GM23338 (cell line): Measurements from ENCODE around the gene CCDC70. TPM values are rescaled to one million over a fixed set of nuclear protein-coding genes. Genes with fewer than 3 reads are reported as not detected.
"Not testable (repeated sequence)": the region's sequence is repeated elsewhere in the genome, so short reads cannot be mapped to it uniquely, and the experiment has no call there.

Experiments
- ATAC-seq: fragments of 200-7000 bp; cut with Tn5 transposase; 3 replicates; pipeline ENCODE4 v1.9.1; 2020
- DNase-seq: peaks from one replicate; pipeline ENCODE4 v3.0.0-alpha.2; 2015; ENCODE audit warnings: low spot score
- H2AFZ ChIP-seq: fragments of 200-600 bp; sonication (generic); 2 replicates; pipeline ENCODE4 v1.8.0; 2016; ENCODE audit warnings: antibody characterized with exemption, mild to moderate bottlenecking, moderate library complexity
- H3F3A ChIP-seq: fragments of 200-600 bp; sonication (generic); replicated peaks from 2 replicates; pipeline ENCODE4 v1.8.0; 2017; ENCODE audit warnings: antibody characterized with exemption, mixed run types, low read depth
- H3K27ac ChIP-seq: fragments of 200-600 bp; sonication (generic); 2 replicates; pipeline ENCODE4 v1.6.1; 2016; ENCODE audit warnings: low read depth
- H3K27me3 ChIP-seq: fragments of 200-600 bp; sonication (generic); 2 replicates; pipeline ENCODE4 v1.8.0; 2016; ENCODE audit warnings: mild to moderate bottlenecking, mixed run types, moderate library complexity; ENCODE audit not compliant: insufficient read depth
- H3K36me3 ChIP-seq: fragments of 200-600 bp; sonication (generic); 2 replicates; pipeline ENCODE4 v1.8.0; 2016; ENCODE audit warnings: mild to moderate bottlenecking; ENCODE audit not compliant: insufficient read depth
- H3K4me1 ChIP-seq: fragments of 200-600 bp; sonication (generic); 2 replicates; pipeline ENCODE4 v1.8.0; 2016; ENCODE audit warnings: mild to moderate bottlenecking, moderate library complexity; ENCODE audit not compliant: insufficient read depth
- H3K4me2 ChIP-seq: fragments of 200-600 bp; sonication (generic); 2 replicates; pipeline ENCODE4 v1.7.1; 2017; ENCODE audit warnings: mixed run types
- H3K4me3 ChIP-seq: fragments of 200-600 bp; sonication (generic); 2 replicates; pipeline ENCODE4 v1.6.1; 2016; ENCODE audit warnings: mixed run types
- H3K79me2 ChIP-seq: fragments of 200-600 bp; sonication (generic); replicated peaks from 2 replicates; pipeline ENCODE4 v1.8.0; 2017; ENCODE audit warnings: mild to moderate bottlenecking; ENCODE audit not compliant: insufficient read depth
- H3K9me2 ChIP-seq: fragments of 200-600 bp; sonication (generic); 2 replicates; pipeline ENCODE4 v1.8.0; 2017; ENCODE audit not compliant: insufficient read depth
- H4K20me1 ChIP-seq: fragments of 200-600 bp; sonication (generic); replicated peaks from 2 replicates; pipeline ENCODE4 v1.8.0; 2017; ENCODE audit warnings: mild to moderate bottlenecking; ENCODE audit not compliant: insufficient read depth
- H3K27ac Mint-ChIP-seq: 2 replicates; pipeline ENCODE4 v1.8.0; 2020; ENCODE audit warnings: inconsistent platforms, mild to moderate bottlenecking, moderate library complexity, mixed read lengths
- H3K27me3 Mint-ChIP-seq: 3 replicates; pipeline ENCODE4 v1.8.0; 2022; ENCODE audit warnings: low read depth, mild to moderate bottlenecking, moderate library complexity, mixed read lengths, inconsistent platforms; ENCODE audit not compliant: insufficient read depth, poor library complexity
- H3K36me3 Mint-ChIP-seq: 3 replicates; pipeline ENCODE4 v1.8.0; 2021; ENCODE audit warnings: low read depth, mild to moderate bottlenecking, inconsistent platforms, moderate library complexity, mixed read lengths
- H3K4me1 Mint-ChIP-seq: 3 replicates; pipeline ENCODE4 v1.8.0; 2020; ENCODE audit warnings: mild to moderate bottlenecking, inconsistent platforms, mixed read lengths
- H3K4me3 Mint-ChIP-seq: 3 replicates; pipeline ENCODE4 v1.8.0; 2021; ENCODE audit warnings: moderate library complexity, mild to moderate bottlenecking, inconsistent platforms, mixed read lengths
- H3K9me3 Mint-ChIP-seq: 3 replicates; pipeline ENCODE4 v1.8.0; 2020; ENCODE audit warnings: moderate library complexity, mild to moderate bottlenecking, inconsistent platforms, mixed read lengths
- ETS1 ChIP-seq: IDR thresholded peaks from 2 replicates; pipeline ENCODE4 v1.6.1; 2016; ENCODE audit warnings: antibody characterized with exemption
- EZH2 ChIP-seq: fragments of 200-600 bp; sonication (generic); IDR thresholded peaks from one replicate; pipeline ENCODE4 v1.8.0; 2017; ENCODE audit warnings: antibody characterized with exemption, mild to moderate bottlenecking, low read depth; ENCODE audit not compliant: unreplicated experiment
- NANOG ChIP-seq: IDR thresholded peaks from 2 replicates; pipeline ENCODE4 v1.6.1; 2016; ENCODE audit warnings: antibody characterized with exemption, borderline replicate concordance
- STAT1 ChIP-seq: IDR thresholded peaks from one replicate; pipeline ENCODE4 v1.6.1; 2016; ENCODE audit warnings: antibody characterized with exemption; ENCODE audit not compliant: unreplicated experiment
- polyA plus RNA-seq: library from polyadenylated mRNA; unstranded; fragments of >200 nt; fragmentation: Nextera tagmentation; extraction: Ambion mirVana; gene quantifications from 2 replicates; pipeline ENCODE4 v1.2.1, GENCODE V29; 2016
- total RNA-seq: library from RNA; depleted of rRNA; stranded (reverse); fragments of >200 nt; shearing (Covaris generic); gene quantifications from 2 replicates; pipeline ENCODE4 v1.2.3, GENCODE V29; 2014
- TF ChIP-seq, protein P1 (sequence below), 2 experiments: fragments of 200-600 bp in 1 of 2; sonication (generic) in 1 of 2; conservative IDR thresholded peaks; 2 replicates each; pipeline versions ENCODE4 v1.5.1 to v1.6.1; 2016 to 2017; ENCODE audit warnings: antibody characterized with exemption in 2 of 2, low read depth in 2 of 2, mild to moderate bottlenecking in 2 of 2, moderate library complexity in 1 of 2
- TF ChIP-seq, protein P2 (sequence below): IDR thresholded peaks from one replicate; pipeline ENCODE4 v1.6.1; 2018; ENCODE audit warnings: antibody characterized with exemption; ENCODE audit not compliant: unreplicated experiment

CCDC70 gene
- total and polyA plus RNA-seq, 2 experiments from 2014 or later = not detected

GRCh38 chr13:51824712-51825111, 37.1 kb upstream of the CCDC70 start:
- not testable (repeated sequence) for H3K4me3 Mint-ChIP-seq, ATAC-seq, H3K9me3 Mint-ChIP-seq

DNA sequence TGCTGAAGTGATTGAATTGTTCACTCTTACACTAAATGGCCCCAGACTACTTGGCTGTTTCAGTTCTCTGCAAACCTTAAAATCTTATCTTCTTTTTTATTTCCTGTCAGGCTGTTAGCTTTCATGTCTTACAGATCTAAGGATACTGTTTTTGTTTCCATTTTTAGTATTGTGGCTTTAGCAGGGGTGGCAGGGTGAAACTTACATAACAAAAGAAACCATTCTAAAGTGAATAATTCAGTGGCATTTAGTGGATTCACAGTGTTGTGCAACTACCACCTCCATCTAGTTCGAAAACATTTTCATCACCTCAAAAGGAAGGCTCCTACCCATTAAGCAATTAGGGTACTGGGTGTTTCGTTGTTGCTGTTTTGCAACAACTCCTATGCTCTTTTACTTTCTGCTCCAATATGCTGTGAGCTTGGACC, 36.6 kb upstream of the CCDC70 start:
- H4K20me1 ChIP-seq = no peaks in the 10 kb centered on the region
- ATAC-seq = no peak
- no peaks in the 10 kb centered on the region for H3F3A ChIP-seq
- no peaks in the 10 kb centered on the region for H3K27me3 ChIP-seq
- H3K36me3 ChIP-seq = no peaks in the 10 kb centered on the region
- H3K27me3 Mint-ChIP-seq = no peaks in the 10 kb centered on the region
- no peaks in the 10 kb centered on the region for H3K9me2 ChIP-seq
- DNase-seq = no peak
- H3K4me3 ChIP-seq = no peak overlapping the region
- TF ChIP-seq ETS1 (no peak), NANOG (peak; percentile 23; the same call in 1 of the 2 replicates)
- TF ChIP-seq, protein P1, sequence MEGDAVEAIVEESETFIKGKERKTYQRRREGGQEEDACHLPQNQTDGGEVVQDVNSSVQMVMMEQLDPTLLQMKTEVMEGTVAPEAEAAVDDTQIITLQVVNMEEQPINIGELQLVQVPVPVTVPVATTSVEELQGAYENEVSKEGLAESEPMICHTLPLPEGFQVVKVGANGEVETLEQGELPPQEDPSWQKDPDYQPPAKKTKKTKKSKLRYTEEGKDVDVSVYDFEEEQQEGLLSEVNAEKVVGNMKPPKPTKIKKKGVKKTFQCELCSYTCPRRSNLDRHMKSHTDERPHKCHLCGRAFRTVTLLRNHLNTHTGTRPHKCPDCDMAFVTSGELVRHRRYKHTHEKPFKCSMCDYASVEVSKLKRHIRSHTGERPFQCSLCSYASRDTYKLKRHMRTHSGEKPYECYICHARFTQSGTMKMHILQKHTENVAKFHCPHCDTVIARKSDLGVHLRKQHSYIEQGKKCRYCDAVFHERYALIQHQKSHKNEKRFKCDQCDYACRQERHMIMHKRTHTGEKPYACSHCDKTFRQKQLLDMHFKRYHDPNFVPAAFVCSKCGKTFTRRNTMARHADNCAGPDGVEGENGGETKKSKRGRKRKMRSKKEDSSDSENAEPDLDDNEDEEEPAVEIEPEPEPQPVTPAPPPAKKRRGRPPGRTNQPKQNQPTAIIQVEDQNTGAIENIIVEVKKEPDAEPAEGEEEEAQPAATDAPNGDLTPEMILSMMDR (conservative IDR thresholded peaks at IDR 0.05; ENCODE audit: low read depth in 2 of 2) = no peak
- H2AFZ ChIP-seq = no peak overlapping the region
- H3K9me3 Mint-ChIP-seq = no peaks in the 10 kb centered on the region
- no peak overlapping the region for H3K4me3 Mint-ChIP-seq
- no peaks in the 10 kb centered on the region for H3K36me3 Mint-ChIP-seq
- no peaks in the 10 kb centered on the region for H3K79me2 ChIP-seq
- H3K4me1 Mint-ChIP-seq = peaks cover 21% of the 10 kb centered on the region
- no peak overlapping the region for H3K4me2 ChIP-seq
- no peak overlapping the region for H3K27ac Mint-ChIP-seq
- H3K27ac ChIP-seq = no peak overlapping the region
- 0 out of 2 replicates have a peak, but pooled peaks cover 3% of the 10 kb centered on the region for H3K4me1 ChIP-seq

More at GRCh38 chr13:51824712-51825111, 37.1 kb upstream of the CCDC70 start:
- H3K4me1 ChIP-seq, H3K4me3 ChIP-seq, H3K36me3 ChIP-seq, H2AFZ ChIP-seq, H3F3A ChIP-seq, H3K27ac Mint-ChIP-seq, H3K27me3 Mint-ChIP-seq, H3K36me3 Mint-ChIP-seq, H3K4me2 ChIP-seq, H3K27ac ChIP-seq, DNase-seq, H3K27me3 ChIP-seq, H4K20me1 ChIP-seq, H3K9me2 ChIP-seq, H3K79me2 ChIP-seq: not testable (repeated sequence)
- peaks cover 17% of the 10 kb centered on the region for H3K4me1 Mint-ChIP-seq

- H3K9me2 ChIP-seq = no peaks in the 10 kb centered on the region
- no peak overlapping the region for H3K4me2 ChIP-seq
- H3K79me2 ChIP-seq = no peaks in the 10 kb centered on the region
- no peaks in the 10 kb centered on the region for H4K20me1 ChIP-seq
- no peak overlapping the region for H3K27ac ChIP-seq
- H2AFZ ChIP-seq = no peak overlapping the region
- ATAC-seq (no peak), DNase-seq (no peak)
- H3K4me3 Mint-ChIP-seq = no peak overlapping the region
- no peaks in the 10 kb centered on the region for H3K9me3 Mint-ChIP-seq
- 0 out of 2 replicates have a peak, but pooled peaks cover 3% of the 10 kb centered on the region for H3K4me1 ChIP-seq
- no peak overlapping the region for H3K4me3 ChIP-seq
- H3F3A ChIP-seq = no peaks in the 10 kb centered on the region
- H3K4me1 Mint-ChIP-seq = peaks cover 22% of the 10 kb centered on the region
- H3K27me3 ChIP-seq = no peaks in the 10 kb centered on the region
- no peak overlapping the region for H3K27ac Mint-ChIP-seq
- H3K36me3 Mint-ChIP-seq = no peaks in the 10 kb centered on the region
- no peaks in the 10 kb centered on the region for H3K36me3 ChIP-seq
- no peaks in the 10 kb centered on the region for H3K27me3 Mint-ChIP-seq
- TF ChIP-seq STAT1 (no peak), EZH2 (no peak)
- TF ChIP-seq, protein P2, sequence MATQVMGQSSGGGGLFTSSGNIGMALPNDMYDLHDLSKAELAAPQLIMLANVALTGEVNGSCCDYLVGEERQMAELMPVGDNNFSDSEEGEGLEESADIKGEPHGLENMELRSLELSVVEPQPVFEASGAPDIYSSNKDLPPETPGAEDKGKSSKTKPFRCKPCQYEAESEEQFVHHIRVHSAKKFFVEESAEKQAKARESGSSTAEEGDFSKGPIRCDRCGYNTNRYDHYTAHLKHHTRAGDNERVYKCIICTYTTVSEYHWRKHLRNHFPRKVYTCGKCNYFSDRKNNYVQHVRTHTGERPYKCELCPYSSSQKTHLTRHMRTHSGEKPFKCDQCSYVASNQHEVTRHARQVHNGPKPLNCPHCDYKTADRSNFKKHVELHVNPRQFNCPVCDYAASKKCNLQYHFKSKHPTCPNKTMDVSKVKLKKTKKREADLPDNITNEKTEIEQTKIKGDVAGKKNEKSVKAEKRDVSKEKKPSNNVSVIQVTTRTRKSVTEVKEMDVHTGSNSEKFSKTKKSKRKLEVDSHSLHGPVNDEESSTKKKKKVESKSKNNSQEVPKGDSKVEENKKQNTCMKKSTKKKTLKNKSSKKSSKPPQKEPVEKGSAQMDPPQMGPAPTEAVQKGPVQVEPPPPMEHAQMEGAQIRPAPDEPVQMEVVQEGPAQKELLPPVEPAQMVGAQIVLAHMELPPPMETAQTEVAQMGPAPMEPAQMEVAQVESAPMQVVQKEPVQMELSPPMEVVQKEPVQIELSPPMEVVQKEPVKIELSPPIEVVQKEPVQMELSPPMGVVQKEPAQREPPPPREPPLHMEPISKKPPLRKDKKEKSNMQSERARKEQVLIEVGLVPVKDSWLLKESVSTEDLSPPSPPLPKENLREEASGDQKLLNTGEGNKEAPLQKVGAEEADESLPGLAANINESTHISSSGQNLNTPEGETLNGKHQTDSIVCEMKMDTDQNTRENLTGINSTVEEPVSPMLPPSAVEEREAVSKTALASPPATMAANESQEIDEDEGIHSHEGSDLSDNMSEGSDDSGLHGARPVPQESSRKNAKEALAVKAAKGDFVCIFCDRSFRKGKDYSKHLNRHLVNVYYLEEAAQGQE = no peak
These were observed 36.0 kb upstream of the CCDC70 start for GRCh38 chr13:51825681-51826254.
